Measurements from ENCODE around the gene CDC42EP4. TPM values are rescaled to one million over a fixed set of nuclear protein-coding genes. Genes with fewer than 3 reads are reported as not detected.

The CDC42EP4 gene
- total and polyA plus RNA-seq, 2 experiments from 2014 or later = 4.4 to 19.9 TPM

DNA sequence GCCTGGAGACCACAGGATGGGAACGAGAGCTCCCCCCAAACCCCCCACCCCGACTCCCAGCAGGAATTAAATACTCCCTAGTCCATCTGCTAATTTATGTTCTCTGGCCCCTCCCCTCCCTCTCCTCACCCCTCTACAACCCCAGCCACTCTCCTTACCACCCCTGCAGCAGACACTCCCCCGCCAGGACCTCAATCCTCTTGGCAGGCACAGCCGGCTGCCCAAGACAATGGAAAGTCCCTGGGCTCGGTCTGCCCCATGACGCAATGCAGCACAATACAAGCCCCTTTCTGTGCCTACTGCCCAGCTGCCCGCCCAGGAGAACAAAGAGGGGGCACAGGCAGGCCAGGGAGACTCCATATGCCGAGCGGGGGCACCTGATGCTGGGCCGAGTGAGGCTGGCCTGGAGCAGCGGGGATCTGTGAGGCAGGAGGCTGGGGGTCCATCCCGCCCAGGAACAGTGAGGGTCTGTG, 30.3 kb upstream of the CDC42EP4 start:
- Histone ChIP-seq H2AFZ (peak overlapping the region; percentile 63; the same call in 1 of the 2 replicates), H3F3A (replicated peaks; ENCODE audit: low read depth) (peaks cover 10% of the 10 kb centered on the region), H3K4me1 (ENCODE audit: insufficient read depth) (peaks cover 35% of the 10 kb centered on the region), H3K27me3 (ENCODE audit: insufficient read depth) (no peaks in the 10 kb centered on the region), H3K79me2 (replicated peaks; ENCODE audit: insufficient read depth) (no peaks in the 10 kb centered on the region), H4K20me1 (replicated peaks; ENCODE audit: insufficient read depth) (no peaks in the 10 kb centered on the region), H3K9me2 (ENCODE audit: insufficient read depth) (no peaks in the 10 kb centered on the region), H3K27ac (ENCODE audit: low read depth) (peak overlapping the region; percentile 94), H3K36me3 (ENCODE audit: insufficient read depth) (no peaks in the 10 kb centered on the region), H3K4me2 (peak overlapping the region; percentile 52), H3K4me3 (peak overlapping the region; percentile 34; the same call in 1 of the 2 replicates)
- Mint-ChIP-seq H3K27me3 (ENCODE audit: insufficient read depth, low read depth, poor library complexity) (peaks cover 11% of the 10 kb centered on the region), H3K27ac (peak overlapping the region; percentile 95), H3K4me3 (peak overlapping the region; percentile 42; the same call in 2 of the 3 replicates), H3K4me1 (peaks cover 49% of the 10 kb centered on the region), H3K9me3 (no peaks in the 10 kb centered on the region), H3K36me3 (ENCODE audit: low read depth) (no peaks in the 10 kb centered on the region)
- peak; percentile 89 for DNase-seq (ENCODE audit: low spot score)
- peak; percentile 73 for ATAC-seq
- 0 out of 2 replicates have a peak, but pooled peaks have one; percentile 25 for TF ChIP-seq POLR2AphosphoS5 (IDR thresholded peaks at IDR 0.05; ENCODE audit: low read depth)
- TF ChIP-seq CREB1 (CRISPR knock-in tag; IDR thresholded peaks at IDR 0.05; ENCODE audit: low read depth) = no peak; the same call in 1 of the 2 replicates

GRCh38 chr17:73341350-73342049, 29.7 kb upstream of the CDC42EP4 start:
- peaks cover 54% of the 10 kb centered on the region for H3K4me1 Mint-ChIP-seq
- H3K27ac Mint-ChIP-seq = peak overlapping the region; percentile 95
- Histone ChIP-seq H3K4me2 (peak overlapping the region; percentile 52), H3K27ac (ENCODE audit: low read depth) (peak overlapping the region; percentile 79; the same call in 1 of the 2 replicates), H3K79me2 (replicated peaks; ENCODE audit: insufficient read depth) (no peaks in the 10 kb centered on the region), H4K20me1 (replicated peaks; ENCODE audit: insufficient read depth) (no peaks in the 10 kb centered on the region), H3K27me3 (ENCODE audit: insufficient read depth) (no peaks in the 10 kb centered on the region), H3F3A (replicated peaks; ENCODE audit: low read depth) (peaks cover 10% of the 10 kb centered on the region), H3K36me3 (ENCODE audit: insufficient read depth) (no peaks in the 10 kb centered on the region), H2AFZ (peak overlapping the region; percentile 73; the same call in 1 of the 2 replicates), H3K4me3 (peak overlapping the region; percentile 34; the same call in 1 of the 2 replicates), H3K9me2 (ENCODE audit: insufficient read depth) (no peaks in the 10 kb centered on the region), H3K4me1 (ENCODE audit: insufficient read depth) (peaks cover 35% of the 10 kb centered on the region)
- peak overlapping the region; percentile 42; the same call in 1 of the 3 replicates for H3K4me3 Mint-ChIP-seq
- H3K9me3 Mint-ChIP-seq = no peaks in the 10 kb centered on the region
- no peaks in the 10 kb centered on the region for H3K36me3 Mint-ChIP-seq (ENCODE audit: low read depth)
- H3K27me3 Mint-ChIP-seq (ENCODE audit: insufficient read depth, low read depth, poor library complexity) = peaks cover 11% of the 10 kb centered on the region
- ATAC-seq = no peak
- DNase-seq (ENCODE audit: low spot score) = no peak
- TF ChIP-seq EZH2phosphoT487 (IDR thresholded peaks at IDR 0.05; ENCODE audit: unreplicated experiment) (no peak), ETS1 (IDR thresholded peaks at IDR 0.05) (no peak), POLR2AphosphoS5 (IDR thresholded peaks at IDR 0.05; ENCODE audit: low read depth) (no peak), EZH2 (IDR thresholded peaks at IDR 0.05; ENCODE audit: low read depth, unreplicated experiment) (no peak), CREB1 (CRISPR knock-in tag; IDR thresholded peaks at IDR 0.05; ENCODE audit: low read depth) (no peak)
- TF ChIP-seq, protein P1, sequence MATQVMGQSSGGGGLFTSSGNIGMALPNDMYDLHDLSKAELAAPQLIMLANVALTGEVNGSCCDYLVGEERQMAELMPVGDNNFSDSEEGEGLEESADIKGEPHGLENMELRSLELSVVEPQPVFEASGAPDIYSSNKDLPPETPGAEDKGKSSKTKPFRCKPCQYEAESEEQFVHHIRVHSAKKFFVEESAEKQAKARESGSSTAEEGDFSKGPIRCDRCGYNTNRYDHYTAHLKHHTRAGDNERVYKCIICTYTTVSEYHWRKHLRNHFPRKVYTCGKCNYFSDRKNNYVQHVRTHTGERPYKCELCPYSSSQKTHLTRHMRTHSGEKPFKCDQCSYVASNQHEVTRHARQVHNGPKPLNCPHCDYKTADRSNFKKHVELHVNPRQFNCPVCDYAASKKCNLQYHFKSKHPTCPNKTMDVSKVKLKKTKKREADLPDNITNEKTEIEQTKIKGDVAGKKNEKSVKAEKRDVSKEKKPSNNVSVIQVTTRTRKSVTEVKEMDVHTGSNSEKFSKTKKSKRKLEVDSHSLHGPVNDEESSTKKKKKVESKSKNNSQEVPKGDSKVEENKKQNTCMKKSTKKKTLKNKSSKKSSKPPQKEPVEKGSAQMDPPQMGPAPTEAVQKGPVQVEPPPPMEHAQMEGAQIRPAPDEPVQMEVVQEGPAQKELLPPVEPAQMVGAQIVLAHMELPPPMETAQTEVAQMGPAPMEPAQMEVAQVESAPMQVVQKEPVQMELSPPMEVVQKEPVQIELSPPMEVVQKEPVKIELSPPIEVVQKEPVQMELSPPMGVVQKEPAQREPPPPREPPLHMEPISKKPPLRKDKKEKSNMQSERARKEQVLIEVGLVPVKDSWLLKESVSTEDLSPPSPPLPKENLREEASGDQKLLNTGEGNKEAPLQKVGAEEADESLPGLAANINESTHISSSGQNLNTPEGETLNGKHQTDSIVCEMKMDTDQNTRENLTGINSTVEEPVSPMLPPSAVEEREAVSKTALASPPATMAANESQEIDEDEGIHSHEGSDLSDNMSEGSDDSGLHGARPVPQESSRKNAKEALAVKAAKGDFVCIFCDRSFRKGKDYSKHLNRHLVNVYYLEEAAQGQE (IDR thresholded peaks at IDR 0.05; ENCODE audit: unreplicated experiment) = no peak
